Renal cortex interstitium (tissue), 11 donors: ENCODE measurements around the gene GON4L. TPM values are rescaled to one million over a fixed set of nuclear protein-coding genes. Genes with fewer than 3 reads are reported as not detected.

Experiments
- DNase-seq, 11 donors: peaks; one replicate each; pipeline ENCODE4 v3.0.0-alpha.2; 2013; ENCODE audit warnings: low read depth in 9 of 11, low spot score in 4 of 11; ENCODE audit errors: extremely low read depth in 1 of 11
- polyA plus RNA-seq, 3 donors: library from polyadenylated mRNA; unstranded; fragments of 120-200 nt; gene quantifications; one replicate each; pipeline ENCODE4 v1.2.1, GENCODE V29; 2013; ENCODE audit not compliant: insufficient read length in 3 of 3

The GON4L gene
- polyA plus RNA-seq, 3 donors: 46.5 to 64.7 (median 52.0) TPM

DNA sequence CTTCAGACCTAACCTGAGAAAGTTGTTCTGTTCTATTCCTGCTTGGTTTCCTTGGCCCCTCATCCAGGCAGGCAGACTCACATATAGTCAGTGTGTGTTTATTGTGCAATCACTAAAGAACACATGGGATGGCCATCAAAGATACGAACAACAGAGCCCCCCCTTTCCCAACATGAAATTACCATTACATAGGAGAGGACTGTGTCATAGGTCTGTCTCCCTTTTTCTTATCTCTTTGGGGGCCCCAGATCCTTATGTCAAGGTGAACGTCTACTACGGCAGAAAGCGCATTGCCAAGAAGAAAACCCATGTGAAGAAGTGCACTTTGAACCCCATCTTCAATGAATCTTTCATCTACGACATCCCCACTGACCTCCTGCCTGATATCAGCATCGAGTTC, 23.9 kb upstream of the GON4L start:
- no peak for DNase-seq

GRCh38 chr1:155880251-155880650, 23.2 kb upstream of the GON4L start:
- DNase-seq: no peak

DNA sequence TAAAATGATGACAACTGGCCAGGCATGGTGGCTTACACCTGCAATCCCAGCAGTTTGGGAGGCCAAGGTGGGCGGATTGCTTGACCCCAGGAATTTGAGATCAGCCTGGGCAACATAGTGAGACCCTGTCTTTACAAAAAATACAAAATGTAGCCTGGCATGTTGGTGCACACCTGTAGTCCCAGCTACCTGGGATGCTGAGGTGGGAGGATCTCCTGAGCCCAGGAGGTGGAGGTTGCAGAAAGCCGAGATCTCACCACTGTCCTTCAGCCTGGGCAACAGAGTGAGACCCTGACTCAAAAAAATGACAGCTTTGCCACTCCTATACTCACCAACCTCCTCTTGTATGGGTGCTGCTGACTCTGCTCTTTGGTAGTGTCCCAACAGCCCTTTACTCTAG, 20.9 kb upstream of the GON4L start:
- DNase-seq: no peak

GRCh38 chr1:155873860-155874259, 16.8 kb upstream of the GON4L start:
- DNase-seq: no peak

DNA sequence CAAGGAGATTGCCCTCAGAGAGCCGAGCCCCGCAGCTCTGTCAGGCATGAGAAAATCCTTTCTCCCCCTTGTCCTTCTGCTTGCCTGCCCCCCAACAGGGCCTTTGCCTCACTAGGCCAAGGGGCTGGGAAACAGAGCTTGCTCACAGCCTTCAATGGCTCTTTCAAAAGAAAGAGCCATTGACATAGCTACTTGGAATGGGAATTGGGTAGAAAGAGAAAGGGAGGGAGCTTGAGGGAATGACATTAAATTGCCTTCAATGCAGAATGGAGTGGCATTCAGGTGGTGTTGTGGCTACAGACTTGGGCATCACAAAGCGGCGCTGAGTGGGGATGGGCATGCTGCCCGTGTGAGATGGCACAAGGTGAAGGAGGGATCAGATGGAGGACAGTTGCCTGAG, 15.5 kb upstream of the GON4L start:
- no peak for DNase-seq

DNA sequence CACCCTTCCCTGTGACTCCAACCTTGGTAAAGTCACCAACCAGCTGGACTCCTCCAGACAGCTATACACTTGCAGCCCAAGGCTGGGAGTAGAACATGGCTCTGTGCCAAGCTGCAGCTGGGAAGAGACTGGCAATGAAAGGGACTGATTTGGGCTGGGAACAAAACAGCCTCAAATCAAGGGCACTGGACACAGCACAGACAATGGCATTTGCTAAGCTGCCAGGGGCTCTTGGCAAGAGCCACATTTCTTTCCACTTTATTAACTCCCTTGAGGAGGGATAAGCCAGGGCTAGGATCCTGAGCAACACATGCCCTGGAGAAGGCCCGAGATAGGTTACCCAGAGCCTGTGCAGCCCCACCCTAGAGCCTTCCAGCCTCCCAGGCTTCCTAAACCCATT, 14.4 kb upstream of the GON4L start:
- no peak for DNase-seq

DNA sequence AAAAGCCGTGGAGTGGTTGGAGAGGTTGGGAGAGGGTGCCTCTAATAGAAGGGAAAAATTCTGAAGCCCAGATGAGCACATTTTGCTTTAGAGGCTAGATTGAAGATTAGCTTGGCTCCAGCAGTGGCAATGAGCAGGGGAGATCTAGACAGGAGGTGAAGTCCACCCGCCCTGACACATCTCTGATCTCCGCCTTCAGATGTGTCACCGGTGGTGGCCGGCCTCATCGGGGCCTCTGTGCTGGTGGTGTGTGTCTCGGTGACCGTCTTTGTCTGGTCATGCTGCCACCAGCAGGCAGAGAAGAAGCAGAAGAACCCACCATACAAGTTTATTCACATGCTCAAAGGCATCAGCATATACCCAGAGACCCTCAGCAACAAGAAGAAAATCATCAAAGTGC, 10.8 kb upstream of the GON4L start:
- DNase-seq: no peak

DNA sequence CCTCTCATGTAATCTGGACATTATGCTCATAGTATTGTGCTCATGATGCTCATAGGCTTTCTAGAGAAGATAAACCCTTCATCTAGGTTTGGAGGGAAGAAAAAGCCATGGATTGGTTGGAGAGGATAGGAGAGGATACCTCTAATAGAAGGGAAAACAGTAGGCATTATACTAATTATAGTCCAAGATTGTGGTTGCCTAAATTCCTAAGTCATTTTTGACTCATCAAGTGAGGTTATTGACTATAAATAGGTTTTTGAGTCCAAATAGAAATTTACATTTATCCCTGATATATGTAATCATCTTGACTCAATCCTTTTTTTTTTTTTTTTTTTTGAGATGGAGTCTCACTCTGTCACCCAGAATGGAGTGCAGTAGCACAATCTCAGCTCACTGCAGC, 7.4 kb upstream of the GON4L start:
- no peak for DNase-seq

DNA sequence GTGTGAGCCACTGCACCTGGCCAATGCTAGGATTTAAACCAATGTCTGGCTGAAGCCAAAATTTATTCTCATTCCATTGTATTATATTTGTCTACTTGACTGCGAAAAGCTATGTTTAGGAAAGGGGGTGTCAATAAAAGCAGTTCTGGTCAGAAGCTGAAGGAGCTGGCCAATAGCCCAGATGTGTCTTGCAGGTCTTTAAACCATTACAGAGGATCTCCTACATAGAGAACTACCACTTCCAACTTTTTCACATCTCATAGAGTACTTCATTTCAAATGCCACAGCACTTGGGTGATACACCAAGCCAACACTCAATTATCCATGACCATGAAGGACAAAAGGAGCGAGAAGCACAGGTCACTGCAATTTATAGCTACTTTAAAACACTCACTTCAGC, 4.9 kb upstream of the GON4L start:
- DNase-seq: no peak

DNA sequence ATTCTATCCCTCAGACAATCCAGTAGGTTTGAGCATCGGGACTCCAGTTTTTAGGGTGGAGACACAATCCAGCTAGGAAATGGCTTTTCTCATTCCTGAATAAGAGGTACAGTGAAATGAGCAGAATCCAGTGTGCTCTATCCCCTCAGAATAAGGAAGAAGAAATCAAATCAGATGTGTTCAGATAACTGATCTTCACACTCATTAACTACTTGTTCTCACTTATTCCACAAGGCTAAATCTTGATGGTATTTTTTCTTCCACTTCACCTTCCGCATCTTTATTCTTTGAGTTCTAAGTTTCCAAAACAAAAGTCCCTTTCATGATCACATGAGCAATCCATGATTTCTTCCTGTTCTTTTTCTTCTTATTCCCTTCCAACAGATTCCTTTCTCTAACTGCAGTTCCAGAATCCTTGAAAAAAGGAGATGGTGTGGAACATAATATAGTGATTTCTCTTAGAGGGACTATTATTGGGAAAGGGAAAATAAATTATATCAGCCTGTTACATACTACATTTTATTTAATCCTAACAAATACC, 4.0 kb upstream of the GON4L start:
- peak in 2 of 11 donors; percentile 5 to 8 for DNase-seq

- DNase-seq: peak; percentile 58 to 81 (median 75)
These were observed 3.2 kb upstream of the GON4L start for GRCh38 chr1:155859881-155860871.

DNA sequence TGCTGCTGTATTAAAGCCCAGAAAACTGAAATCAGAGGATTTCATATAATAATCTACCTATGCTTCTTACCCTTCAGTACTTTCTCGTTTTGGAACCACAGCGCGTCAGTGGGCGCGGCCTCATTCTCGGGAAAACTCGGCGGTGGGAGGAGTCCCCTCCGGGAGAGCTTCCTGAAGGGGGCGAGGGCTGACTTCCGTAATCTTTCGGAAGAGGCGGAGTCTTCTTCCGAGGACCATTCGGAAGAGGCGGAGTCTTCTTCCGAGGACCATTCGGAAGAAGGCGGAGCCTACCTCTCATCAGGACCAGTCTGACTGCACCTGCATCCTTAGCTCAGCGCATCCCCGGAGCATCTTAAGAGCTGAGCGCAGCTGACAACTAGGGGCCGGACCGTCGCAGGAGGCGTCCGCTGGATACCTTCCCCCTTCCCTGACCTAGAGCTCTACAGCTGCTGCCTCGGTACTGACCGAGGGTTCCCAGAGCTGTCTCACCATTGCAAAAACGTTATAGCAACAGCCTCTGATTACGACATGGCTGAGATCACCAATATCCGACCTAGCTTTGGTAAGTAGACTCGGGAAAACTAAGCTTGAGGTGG, 2.3 kb upstream of the GON4L start, which contains the start of gene SYT11:
Gene SYT11 (plus strand): TSS at position 334 of the 596 bp plus-strand sequence. CDS start 195 bp downstream, at position 529.
- peak; percentile 94 to 97 (median 96) for DNase-seq

DNA sequence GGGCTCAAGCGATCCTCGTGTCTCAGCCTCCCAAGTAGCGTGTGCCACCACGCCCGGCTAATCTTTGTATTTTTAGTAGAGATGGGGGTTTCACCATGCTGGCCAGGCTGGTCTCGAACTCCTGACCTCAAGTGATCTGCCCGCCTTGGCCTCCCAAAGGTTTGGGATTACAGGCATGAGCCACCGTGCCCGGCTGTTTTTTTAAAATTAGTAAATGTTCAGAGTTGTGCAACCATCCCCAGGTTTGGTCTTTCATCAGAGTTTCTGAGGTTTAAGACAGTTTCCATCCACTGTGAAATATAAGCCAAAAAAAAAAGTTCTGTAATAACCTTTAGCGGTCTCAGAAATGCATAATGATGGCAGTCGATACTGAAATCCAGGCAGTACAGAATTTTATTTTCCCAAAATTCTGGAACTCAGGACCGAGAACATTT, 1.8 kb upstream of the GON4L start:
- DNase-seq: no peak

DNA sequence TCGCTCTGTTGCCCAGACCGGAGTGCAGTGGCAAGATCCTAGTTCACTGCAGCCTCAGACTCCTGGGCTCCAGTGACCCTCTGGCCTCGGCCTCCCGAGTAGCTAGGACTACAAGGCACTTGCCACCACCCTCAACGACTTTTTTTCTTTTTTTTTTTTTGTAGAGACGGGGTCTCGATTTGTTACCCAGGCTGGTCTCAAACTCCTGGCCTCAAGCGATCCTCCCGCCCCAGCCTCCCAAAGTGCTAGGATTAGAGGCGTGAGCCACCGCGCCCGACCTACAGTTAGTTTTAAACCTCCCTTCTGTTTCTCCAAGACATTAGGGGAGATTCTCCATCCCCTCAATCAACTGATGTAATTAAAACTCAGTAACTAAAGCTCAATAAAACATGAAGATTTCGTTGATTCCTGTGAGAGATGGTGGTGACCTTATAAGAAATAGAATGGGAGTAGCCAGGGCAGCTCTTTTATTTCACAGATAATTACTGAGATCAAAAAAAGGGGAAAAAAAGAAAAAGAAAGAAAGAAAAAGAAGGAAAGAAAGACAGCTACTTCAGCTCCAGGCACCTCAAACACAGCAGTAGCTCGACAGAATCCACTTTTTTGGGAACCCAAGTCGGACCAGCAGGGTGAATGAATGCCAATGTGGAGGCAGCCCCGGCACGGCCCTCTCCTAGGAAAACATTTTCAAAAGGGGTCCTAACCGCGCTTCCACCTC, 598 bp downstream of the GON4L start:
- no peak for DNase-seq

GRCh38 chr1:155850345-155850744, 6.7 kb downstream of the GON4L start:
- no peak for DNase-seq

DNA sequence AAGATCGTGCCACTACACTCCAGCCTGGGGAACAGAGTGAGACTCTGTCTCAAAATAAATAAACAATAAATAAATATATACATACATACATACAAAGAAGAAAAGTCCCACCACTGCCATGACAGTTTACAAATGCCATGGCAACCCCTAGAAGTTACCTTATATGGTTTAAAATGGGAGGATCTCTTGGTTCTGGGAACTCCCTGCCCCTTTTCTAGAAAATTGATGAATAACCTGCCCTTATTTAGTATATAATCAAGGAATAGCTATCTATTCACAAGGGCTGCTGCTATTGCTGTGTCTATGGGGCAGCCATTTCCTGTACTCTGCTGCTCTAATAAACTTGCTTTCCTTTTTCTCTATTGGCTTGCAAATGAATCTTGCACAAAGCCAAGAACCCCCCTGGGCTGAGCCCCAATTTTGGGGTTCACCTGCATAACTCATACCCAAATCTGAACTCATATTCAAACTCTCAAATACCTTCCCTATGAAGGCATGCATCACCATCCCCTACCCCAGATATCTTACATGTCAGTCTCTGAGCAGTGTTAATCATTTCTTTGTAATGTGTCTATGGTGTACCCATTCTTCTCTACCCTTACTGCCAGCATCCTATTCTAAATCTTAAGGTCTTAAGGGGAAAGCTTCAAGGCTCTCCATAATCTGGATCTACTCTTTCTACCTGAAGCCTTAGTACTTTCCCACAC, 9.0 kb downstream of the GON4L start:
- DNase-seq: no peak

- no peak for DNase-seq
These were observed 12.1 kb downstream of the GON4L start for GRCh38 chr1:155844860-155845421.

- DNase-seq: no peak
These were observed 16.6 kb downstream of the GON4L start for GRCh38 chr1:155840386-155840785.

- no peak for DNase-seq
These were observed 21.5 kb downstream of the GON4L start for GRCh38 chr1:155835548-155835947.
